CD4-positive, alpha-beta T cell treated with Interleukin-21 for 1 hour (primary cell): ENCODE results near the gene ERFE.
"Not testable (repeated sequence)": the region's sequence is repeated elsewhere in the genome, so short reads cannot be mapped to it uniquely, and the experiment has no call there.

Experiments used
- DNase-seq: peaks from one replicate; pipeline ENCODE4 v3.0.0-alpha.2; 2020

The ERFE gene

GRCh38 chr2:238158509-238159070 is at the start of gene ERFE:
ERFE (plus strand) TSS chr2:238158970; CDS start chr2:238159008, 38 bp downstream.
- peak; percentile 36 for DNase-seq

DNA sequence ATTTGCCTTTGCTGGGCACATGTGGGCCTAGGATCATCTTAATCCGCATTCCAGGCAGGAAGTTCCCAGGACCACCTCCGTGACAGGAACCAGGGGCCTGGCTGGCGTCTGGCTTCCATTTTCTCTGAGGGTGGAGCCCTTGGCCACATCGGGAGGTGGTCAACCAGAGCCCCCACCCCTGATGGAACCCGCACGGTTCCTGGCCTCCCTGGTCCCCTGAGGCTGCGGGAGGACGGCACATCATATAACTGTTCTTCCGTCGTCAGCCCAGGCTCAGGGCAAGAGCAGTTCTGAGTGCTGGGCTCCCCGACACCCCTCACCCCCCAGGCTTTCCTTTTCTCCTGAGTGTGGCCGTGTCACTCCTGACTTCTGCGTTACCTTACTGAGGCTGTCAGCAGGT is 45.2 kb upstream of the ERFE start:
- no peak for DNase-seq

DNA sequence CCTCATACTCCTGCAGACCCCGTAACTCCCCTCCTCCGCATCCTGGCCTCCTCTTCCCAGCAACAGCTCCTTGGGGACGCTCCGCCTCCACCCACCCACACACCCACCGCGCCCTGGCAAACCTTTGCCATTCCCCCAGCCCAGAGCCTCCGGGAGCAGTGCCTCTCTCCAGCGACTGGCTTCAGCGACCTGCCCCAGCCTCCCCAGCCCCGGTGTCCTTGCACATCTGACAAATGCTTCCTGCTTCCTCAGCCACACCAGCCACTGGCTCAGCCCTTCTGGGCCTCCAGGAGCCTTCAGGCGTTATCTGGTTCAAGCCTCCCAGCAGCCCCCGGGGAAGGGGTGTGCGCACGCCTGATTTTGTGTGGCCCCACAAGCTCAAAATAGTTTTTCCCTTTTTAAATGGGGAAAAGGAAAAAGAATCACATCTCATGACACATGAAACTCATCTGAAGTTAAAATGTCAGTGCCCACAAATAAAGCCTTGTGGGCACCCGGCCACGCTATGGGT is 44.4 kb upstream of the ERFE start:
- DNase-seq, result no peak

GRCh38 chr2:238114851-238115660 is 43.7 kb upstream of the ERFE start:
- DNase-seq, result no peak

GRCh38 chr2:238115709-238116108 is 43.1 kb upstream of the ERFE start:
- not testable (repeated sequence) for DNase-seq

- DNase-seq, result no peak
Measured at GRCh38 chr2:238116298-238117198, 42.2 kb upstream of the ERFE start.

DNA sequence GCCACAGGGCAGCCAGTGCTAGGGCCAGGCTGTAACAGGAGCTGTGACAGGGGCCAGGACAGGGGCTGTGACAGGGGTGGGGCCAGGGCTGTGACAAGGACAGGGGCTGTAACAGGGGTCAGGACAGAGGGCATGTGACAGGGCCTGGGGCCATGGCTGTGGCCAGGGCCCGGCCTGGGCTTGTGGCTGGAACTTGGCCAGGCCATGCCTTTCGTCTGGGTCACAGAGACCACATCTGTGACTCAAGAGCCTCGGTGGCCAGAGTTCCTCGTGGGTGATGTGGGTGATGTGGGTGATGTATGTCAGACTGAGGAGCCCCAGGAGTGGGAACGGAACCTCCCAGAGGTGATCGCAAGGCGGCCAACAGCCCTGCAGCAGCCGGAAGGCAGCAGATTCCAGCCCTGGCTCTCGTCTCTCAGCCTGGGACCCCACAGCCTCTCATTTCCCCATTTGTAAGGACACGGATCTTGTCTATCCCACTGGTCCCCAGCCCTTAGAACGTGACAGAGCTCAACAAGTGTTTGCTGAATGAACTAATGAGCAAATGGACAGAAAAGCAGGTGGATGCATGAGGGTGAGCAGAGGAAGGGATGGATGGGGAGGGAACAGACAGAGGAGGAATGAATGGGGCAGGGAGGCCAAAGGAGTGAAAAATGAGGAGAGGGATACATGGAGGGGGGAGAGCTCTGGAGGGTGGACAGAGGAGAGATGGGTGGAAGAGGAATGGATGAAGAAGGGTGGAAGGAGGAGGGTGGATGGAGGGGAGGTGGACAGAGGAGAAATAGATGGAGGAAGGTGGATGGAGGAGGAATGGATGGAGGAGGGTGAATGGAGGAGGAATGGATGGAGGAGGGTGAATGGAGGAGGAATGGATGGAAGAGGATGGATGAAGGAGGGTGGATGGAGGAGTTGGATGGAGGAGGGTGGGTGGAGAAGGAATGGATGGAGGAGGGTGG is 41.3 kb upstream of the ERFE start:
- no peak for DNase-seq

- no peak for DNase-seq
Measured at GRCh38 chr2:238119756-238120462, 38.9 kb upstream of the ERFE start.

DNA sequence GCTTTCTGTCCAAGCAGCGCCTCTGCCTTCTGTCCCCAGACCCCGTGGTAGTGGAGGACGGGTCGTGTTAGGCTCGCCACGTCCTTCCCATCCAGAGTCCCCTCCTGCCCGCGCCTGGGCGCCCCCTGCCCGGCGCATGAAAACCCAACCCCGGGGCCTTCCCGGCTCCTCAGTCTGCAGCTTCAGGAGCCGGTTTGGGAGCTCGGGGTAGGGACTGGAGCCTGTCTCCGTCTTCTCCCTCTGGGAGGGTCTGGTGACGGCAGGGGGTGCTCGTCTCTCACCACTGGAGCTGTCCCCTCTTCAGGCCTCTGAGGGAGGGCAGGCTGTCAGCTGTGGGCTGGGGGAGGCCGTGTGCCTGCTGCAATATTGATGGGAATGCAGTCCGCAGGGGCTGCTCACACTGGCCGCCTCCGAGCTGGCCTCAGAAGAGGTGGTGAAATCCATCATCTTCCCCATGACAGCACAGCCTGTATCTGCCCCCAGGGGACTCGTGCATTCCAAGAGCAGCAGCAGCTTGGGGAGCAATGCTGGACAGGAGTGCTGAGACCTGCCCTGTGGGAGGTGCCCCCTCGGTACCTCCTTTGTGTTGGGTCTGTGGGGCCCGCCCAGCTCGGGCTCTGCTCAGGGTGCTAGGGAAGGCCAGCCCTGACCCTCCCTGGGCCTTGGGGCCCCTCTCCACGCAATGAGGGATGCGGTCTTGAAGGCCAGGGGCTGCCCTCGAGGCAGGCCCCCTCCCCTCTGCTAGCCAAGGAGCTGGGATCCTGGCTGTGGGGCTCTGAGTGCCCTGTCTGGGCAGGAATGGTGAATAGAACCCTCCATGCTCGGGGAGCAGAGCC is 38.1 kb upstream of the ERFE start:
- no peak for DNase-seq

- no peak for DNase-seq
Measured at GRCh38 chr2:238121511-238122286, 37.1 kb upstream of the ERFE start.

- no peak for DNase-seq
Measured at GRCh38 chr2:238122287-238123217, 36.2 kb upstream of the ERFE start.

DNA sequence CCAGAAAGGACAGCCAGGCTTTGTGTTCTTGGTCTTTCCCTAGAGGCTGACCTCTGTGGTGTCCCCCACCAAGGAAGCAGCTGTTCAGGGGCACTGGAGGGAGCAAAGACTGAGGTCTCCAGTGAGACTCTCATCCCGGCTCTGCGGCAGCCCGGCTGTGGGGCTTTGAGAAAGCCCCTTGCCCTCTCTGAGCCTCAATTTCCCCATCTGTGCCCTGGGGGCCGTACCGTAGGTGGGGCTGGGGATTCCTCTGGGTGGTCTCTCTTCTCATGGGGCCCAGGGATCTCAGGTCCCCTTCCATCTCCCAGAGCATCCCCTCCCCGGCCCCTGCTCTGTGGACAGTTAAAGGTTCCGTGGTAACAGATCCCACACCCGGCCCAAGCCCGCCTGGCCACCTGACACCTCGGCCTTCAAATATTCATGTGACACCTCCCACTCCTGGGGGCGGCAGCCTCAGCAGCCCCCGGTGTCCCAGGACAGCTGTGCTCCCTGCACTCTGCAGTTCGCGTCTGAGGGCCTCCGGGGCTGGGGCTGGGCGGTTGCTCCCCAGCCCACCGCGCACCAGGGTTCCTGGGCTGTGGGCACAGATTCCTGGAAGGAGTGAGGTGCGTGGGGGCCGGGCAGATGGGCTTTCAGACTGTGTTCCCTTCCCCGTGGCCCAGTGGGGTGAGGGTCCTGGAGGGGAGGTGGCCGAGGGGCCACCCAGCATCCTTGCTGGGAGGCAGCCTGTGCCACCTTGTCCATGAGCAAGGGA is 35.4 kb upstream of the ERFE start:
- no peak for DNase-seq

DNA sequence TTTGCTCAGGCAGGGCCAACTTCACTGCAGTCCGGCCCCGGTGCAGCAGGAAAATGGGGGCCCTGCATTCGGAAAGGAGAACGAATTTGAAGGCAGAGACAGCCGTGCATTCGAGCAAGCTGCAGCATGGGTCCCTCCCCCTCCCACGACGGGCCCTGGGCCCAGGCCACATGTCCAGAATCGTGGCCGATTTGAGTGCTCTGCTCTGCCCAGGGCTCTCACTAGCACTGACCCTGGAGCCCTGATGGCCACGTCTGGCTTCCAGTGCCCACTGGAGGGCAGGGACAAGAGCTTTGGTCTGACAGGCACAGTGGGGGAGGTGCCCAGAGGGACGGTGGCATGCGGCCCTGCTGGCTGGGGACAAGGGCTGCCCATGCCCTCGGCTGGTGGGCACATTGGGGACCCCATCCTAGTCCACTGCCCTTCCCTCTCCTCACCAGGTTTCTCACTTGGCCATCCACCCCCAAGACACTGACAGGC is 34.7 kb upstream of the ERFE start:
- no peak for DNase-seq

DNA sequence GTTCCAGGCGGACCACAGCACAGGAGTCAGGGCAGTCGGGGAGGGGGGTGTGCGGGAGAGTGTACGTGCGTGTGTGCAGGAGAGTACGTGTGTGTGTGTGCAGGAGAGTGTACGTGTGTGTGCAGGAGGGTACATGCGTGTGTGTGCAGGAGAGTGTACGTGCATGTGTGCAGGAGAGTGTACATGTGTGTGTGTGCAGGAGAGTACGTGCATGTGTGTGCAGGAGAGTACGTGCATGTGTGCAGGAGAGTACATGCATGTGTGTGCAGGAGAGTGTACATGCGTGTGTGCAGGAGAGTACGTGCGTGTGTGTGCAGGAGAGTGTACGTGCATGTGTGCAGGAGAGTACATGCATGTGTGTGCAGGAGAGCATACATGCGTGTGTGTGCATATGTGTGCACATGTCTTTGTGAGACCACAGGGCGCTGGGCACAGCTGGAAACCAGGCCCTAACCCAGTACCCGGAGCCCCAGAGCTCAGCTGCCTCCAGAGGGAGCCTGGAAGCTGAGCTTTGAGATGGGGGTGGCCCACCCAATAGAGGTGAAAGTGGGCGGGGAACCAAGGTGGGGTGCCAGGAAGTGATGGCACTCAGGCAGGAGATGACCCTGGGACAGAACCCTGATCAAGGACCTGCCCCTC is 34.2 kb upstream of the ERFE start:
- no peak for DNase-seq

DNA sequence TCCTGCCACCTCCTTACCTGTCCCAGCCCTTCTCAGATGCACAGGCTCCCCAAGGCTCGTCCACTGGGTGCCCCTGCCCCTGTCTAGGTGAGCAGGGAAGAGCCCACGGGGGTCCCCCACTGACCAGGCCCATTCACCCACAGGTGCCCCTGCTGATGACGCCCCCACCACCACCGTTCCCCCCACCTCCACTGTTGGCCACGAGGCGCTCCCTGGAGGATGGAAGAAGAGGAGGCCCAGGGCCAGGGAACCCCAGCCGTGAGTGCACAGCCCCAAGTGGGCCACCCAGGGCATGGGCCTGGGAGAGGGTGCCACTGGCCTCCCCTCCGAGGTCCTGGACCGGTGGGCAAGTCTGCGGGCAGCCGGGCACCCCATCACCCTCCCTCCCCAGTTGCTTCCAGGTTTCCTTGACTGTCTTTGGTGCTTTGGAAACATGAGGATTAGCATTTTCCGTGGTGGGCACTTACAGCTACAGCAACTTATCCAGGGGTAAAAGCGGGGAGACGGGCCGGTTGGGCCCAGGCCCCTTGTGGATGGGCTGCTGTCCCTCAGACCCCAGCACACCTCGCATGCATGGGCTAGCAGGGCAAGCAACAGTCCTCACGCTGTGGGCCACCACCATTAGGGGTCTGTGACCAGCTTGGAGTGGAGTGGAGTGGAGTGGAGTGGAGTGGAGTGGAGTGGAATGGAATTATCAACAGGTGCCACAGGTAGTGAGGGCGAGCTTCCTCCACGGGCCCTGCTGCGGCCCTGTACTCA is 33.5 kb upstream of the ERFE start:
- DNase-seq, result no peak

DNA sequence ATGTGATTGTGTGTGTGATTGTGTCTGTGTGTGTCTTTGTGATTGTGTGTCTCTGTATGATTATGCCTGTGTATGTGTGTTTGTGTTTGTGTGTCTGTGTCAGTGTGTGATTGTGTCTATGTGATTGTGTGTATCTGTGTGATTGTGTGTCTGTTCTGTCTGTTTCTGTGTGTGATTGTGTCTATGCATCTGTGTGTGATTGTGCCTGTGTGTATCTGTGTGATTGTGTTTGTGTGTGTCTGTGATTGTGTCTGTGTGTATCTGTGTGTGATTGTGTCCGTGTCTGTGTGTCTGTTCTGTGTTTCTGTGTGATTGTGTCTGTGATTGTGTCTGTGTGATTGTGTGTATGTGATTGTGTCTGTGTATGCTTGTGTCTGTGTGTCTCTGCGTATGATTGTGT is 32.4 kb upstream of the ERFE start:
- DNase-seq, result no peak
